ENCODE measurements around the gene SRGN.

The SRGN gene

GRCh38 chr10:69068549-69068948, 19.4 kb upstream of the SRGN start:
- in situ Hi-C loops (cut with MboI; ENCODE audit: low sequenced_read_pairs, unreplicated experiment) = no loop called here
- no peak for DNase-seq (ENCODE audit: low spot score)
- no peak for TF ChIP-seq CTCF (IDR thresholded peaks at IDR 0.05; ENCODE audit: borderline replicate concordance, control extremely low read depth, extremely low read depth, insufficient read depth, missing control alignments)

- no peak for DNase-seq (ENCODE audit: low spot score)
- no peak for TF ChIP-seq CTCF (IDR thresholded peaks at IDR 0.05; ENCODE audit: borderline replicate concordance, control extremely low read depth, extremely low read depth, insufficient read depth, missing control alignments)
- in situ Hi-C loops (cut with MboI; ENCODE audit: low sequenced_read_pairs, unreplicated experiment) = no loop called here
Measured at GRCh38 chr10:69069090-69070042, 18.5 kb upstream of the SRGN start.

GRCh38 chr10:69070951-69071350, 17.0 kb upstream of the SRGN start:
- in situ Hi-C loops (cut with MboI; ENCODE audit: low sequenced_read_pairs, unreplicated experiment) = no loop called here
- no peak for DNase-seq (ENCODE audit: low spot score)
- no peak for TF ChIP-seq CTCF (IDR thresholded peaks at IDR 0.05; ENCODE audit: borderline replicate concordance, control extremely low read depth, extremely low read depth, insufficient read depth, missing control alignments)

GRCh38 chr10:69071610-69072009, 16.3 kb upstream of the SRGN start:
- no peak for TF ChIP-seq CTCF (IDR thresholded peaks at IDR 0.05; ENCODE audit: borderline replicate concordance, control extremely low read depth, extremely low read depth, insufficient read depth, missing control alignments)
- in situ Hi-C loops (cut with MboI; ENCODE audit: low sequenced_read_pairs, unreplicated experiment) = no loop called here
- DNase-seq (ENCODE audit: low spot score) = no peak

- TF ChIP-seq CTCF (IDR thresholded peaks at IDR 0.05; ENCODE audit: borderline replicate concordance, control extremely low read depth, extremely low read depth, insufficient read depth, missing control alignments) = no peak
- in situ Hi-C loops (cut with MboI; ENCODE audit: low sequenced_read_pairs, unreplicated experiment) = no loop called here
- DNase-seq (ENCODE audit: low spot score) = no peak
Measured at GRCh38 chr10:69073026-69073425, 14.9 kb upstream of the SRGN start.

GRCh38 chr10:69073736-69074364, 14.1 kb upstream of the SRGN start:
- in situ Hi-C loops (cut with MboI; ENCODE audit: low sequenced_read_pairs, unreplicated experiment) = no loop called here
- no peak for TF ChIP-seq CTCF (IDR thresholded peaks at IDR 0.05; ENCODE audit: borderline replicate concordance, control extremely low read depth, extremely low read depth, insufficient read depth, missing control alignments)
- no peak for DNase-seq (ENCODE audit: low spot score)

Measured in GM13976 (cell line).